ENCODE results near the gene SLC23A2.

Gene SLC23A2

GRCh38 chr20:4820806-4821518 is 180.3 kb downstream of the SLC23A2 start:
- H3K4me3 ChIP-seq (ENCODE audit: low read depth in 1 of 2, low read length in 2 of 2), result no peak overlapping the region
- H3K36me3 ChIP-seq (ENCODE audit: control insufficient read depth in 1 of 2, insufficient read depth in 2 of 2, low read length in 2 of 2), result no peaks in the 10 kb centered on the region
- peak overlapping the region; percentile 0 for H3K27ac ChIP-seq (ENCODE audit: low read length)
- H3K27me3 ChIP-seq (ENCODE audit: low read depth, low read length), result no peaks in the 10 kb centered on the region
- no peaks in the 10 kb centered on the region for H3K9me3 ChIP-seq (ENCODE audit: control insufficient read depth in 1 of 2, low read length in 2 of 2)
- peaks cover 0 to 31% of the 10 kb centered on the region in 2 donors for H3K4me1 ChIP-seq (ENCODE audit: control insufficient read depth in 1 of 2, insufficient read depth in 2 of 2, low read length in 2 of 2)

- H3K27me3 ChIP-seq (ENCODE audit: low read depth, low read length), result no peaks in the 10 kb centered on the region
- H3K36me3 ChIP-seq (ENCODE audit: control insufficient read depth in 1 of 2, insufficient read depth in 2 of 2, low read length in 2 of 2), result no peaks in the 10 kb centered on the region
- no peak overlapping the region for H3K27ac ChIP-seq (ENCODE audit: low read length)
- no peak overlapping the region for H3K4me3 ChIP-seq (ENCODE audit: low read depth in 1 of 2, low read length in 2 of 2)
- H3K4me1 ChIP-seq (ENCODE audit: control insufficient read depth in 1 of 2, insufficient read depth in 2 of 2, low read length in 2 of 2), result peaks cover 0 to 31% of the 10 kb centered on the region in 2 donors
- H3K9me3 ChIP-seq (ENCODE audit: control insufficient read depth in 1 of 2, low read length in 2 of 2), result no peaks in the 10 kb centered on the region
These were observed 181.4 kb downstream of the SLC23A2 start for GRCh38 chr20:4819901-4820300.

GRCh38 chr20:4817230-4817671 is 184.1 kb downstream of the SLC23A2 start:
- Histone ChIP-seq H3K4me1 (ENCODE audit: control insufficient read depth in 1 of 2, insufficient read depth in 2 of 2, low read length in 2 of 2) (peaks cover 7 to 27% of the 10 kb centered on the region in 2 donors), H3K36me3 (ENCODE audit: control insufficient read depth in 1 of 2, insufficient read depth in 2 of 2, low read length in 2 of 2) (no peaks in the 10 kb centered on the region), H3K27ac (ENCODE audit: low read length) (no peak overlapping the region)

GRCh38 chr20:4815628-4816027 is 185.7 kb downstream of the SLC23A2 start:
- peaks cover 10 to 15% of the 10 kb centered on the region in 2 donors for H3K4me1 ChIP-seq (ENCODE audit: control insufficient read depth in 1 of 2, insufficient read depth in 2 of 2, low read length in 2 of 2)
- no peak overlapping the region for H3K4me3 ChIP-seq (ENCODE audit: low read depth in 1 of 2, low read length in 2 of 2)
- no peaks in the 10 kb centered on the region for H3K36me3 ChIP-seq (ENCODE audit: control insufficient read depth in 1 of 2, insufficient read depth in 2 of 2, low read length in 2 of 2)
- no peaks in the 10 kb centered on the region for H3K27me3 ChIP-seq (ENCODE audit: low read depth, low read length)
- H3K9me3 ChIP-seq (ENCODE audit: control insufficient read depth in 1 of 2, low read length in 2 of 2), result no peaks in the 10 kb centered on the region
- H3K27ac ChIP-seq (ENCODE audit: low read length), result no peak overlapping the region

More at GRCh38 chr20:4817230-4817671, 184.1 kb downstream of the SLC23A2 start:
- H3K9me3 ChIP-seq (ENCODE audit: control insufficient read depth in 1 of 2, low read length in 2 of 2), result no peaks in the 10 kb centered on the region
- H3K27me3 ChIP-seq (ENCODE audit: low read depth, low read length), result no peaks in the 10 kb centered on the region
- H3K4me3 ChIP-seq (ENCODE audit: low read depth in 1 of 2, low read length in 2 of 2), result no peak overlapping the region

- H3K4me3 ChIP-seq (ENCODE audit: low read depth in 1 of 2, low read length in 2 of 2), result peak overlapping the region; percentile 9 to 54
- H3K9me3 ChIP-seq (ENCODE audit: control insufficient read depth in 1 of 2, low read length in 2 of 2), result no peaks in the 10 kb centered on the region
- H3K4me1 ChIP-seq (ENCODE audit: control insufficient read depth in 1 of 2, insufficient read depth in 2 of 2, low read length in 2 of 2), result peaks cover 10 to 15% of the 10 kb centered on the region in 2 donors
- H3K36me3 ChIP-seq (ENCODE audit: control insufficient read depth in 1 of 2, insufficient read depth in 2 of 2, low read length in 2 of 2), result no peaks in the 10 kb centered on the region
- peak overlapping the region; percentile 92 for H3K27ac ChIP-seq (ENCODE audit: low read length)
- H3K27me3 ChIP-seq (ENCODE audit: low read depth, low read length), result no peaks in the 10 kb centered on the region
These were observed 186.5 kb downstream of the SLC23A2 start for GRCh38 chr20:4814696-4815252.

- H3K36me3 ChIP-seq (ENCODE audit: control insufficient read depth in 1 of 2, insufficient read depth in 2 of 2, low read length in 2 of 2), result no peaks in the 10 kb centered on the region
- peaks cover 10 to 19% of the 10 kb centered on the region in 2 donors for H3K4me1 ChIP-seq (ENCODE audit: control insufficient read depth in 1 of 2, insufficient read depth in 2 of 2, low read length in 2 of 2)
- no peaks in the 10 kb centered on the region for H3K9me3 ChIP-seq (ENCODE audit: control insufficient read depth in 1 of 2, low read length in 2 of 2)
- peak overlapping the region; percentile 92 for H3K27ac ChIP-seq (ENCODE audit: low read length)
- no peaks in the 10 kb centered on the region for H3K27me3 ChIP-seq (ENCODE audit: low read depth, low read length)
- H3K4me3 ChIP-seq (ENCODE audit: low read depth in 1 of 2, low read length in 2 of 2), result peak overlapping the region; percentile 9 to 54
These were observed 187.2 kb downstream of the SLC23A2 start for GRCh38 chr20:4813863-4814695.

GRCh38 chr20:4813076-4813862 is 188.0 kb downstream of the SLC23A2 start:
- Histone ChIP-seq H3K9me3 (ENCODE audit: control insufficient read depth in 1 of 2, low read length in 2 of 2) (no peaks in the 10 kb centered on the region), H3K27me3 (ENCODE audit: low read depth, low read length) (no peaks in the 10 kb centered on the region), H3K36me3 (ENCODE audit: control insufficient read depth in 1 of 2, insufficient read depth in 2 of 2, low read length in 2 of 2) (no peaks in the 10 kb centered on the region), H3K4me3 (ENCODE audit: low read depth in 1 of 2, low read length in 2 of 2) (peak overlapping the region; percentile 9 to 54), H3K4me1 (ENCODE audit: control insufficient read depth in 1 of 2, insufficient read depth in 2 of 2, low read length in 2 of 2) (peaks cover 10 to 20% of the 10 kb centered on the region in 2 donors), H3K27ac (ENCODE audit: low read length) (peak overlapping the region; percentile 92)

GRCh38 chr20:4812641-4813075 is 188.7 kb downstream of the SLC23A2 start:
- Histone ChIP-seq H3K36me3 (ENCODE audit: control insufficient read depth in 1 of 2, insufficient read depth in 2 of 2, low read length in 2 of 2) (no peaks in the 10 kb centered on the region), H3K27ac (ENCODE audit: low read length) (peak overlapping the region; percentile 92), H3K9me3 (ENCODE audit: control insufficient read depth in 1 of 2, low read length in 2 of 2) (no peaks in the 10 kb centered on the region), H3K4me1 (ENCODE audit: control insufficient read depth in 1 of 2, insufficient read depth in 2 of 2, low read length in 2 of 2) (peaks cover 10 to 23% of the 10 kb centered on the region in 2 donors), H3K4me3 (ENCODE audit: low read depth in 1 of 2, low read length in 2 of 2) (no peak overlapping the region), H3K27me3 (ENCODE audit: low read depth, low read length) (no peaks in the 10 kb centered on the region)

- H3K4me1 ChIP-seq (ENCODE audit: control insufficient read depth in 1 of 2, insufficient read depth in 2 of 2, low read length in 2 of 2), result peaks cover 10 to 23% of the 10 kb centered on the region in 2 donors
These were observed 189.1 kb downstream of the SLC23A2 start for GRCh38 chr20:4812216-4812615.

GRCh38 chr20:4811661-4812181 is 189.6 kb downstream of the SLC23A2 start:
- peak overlapping the region; percentile 12 for H3K27ac ChIP-seq (ENCODE audit: low read length)
- peaks cover 10 to 26% of the 10 kb centered on the region in 2 donors for H3K4me1 ChIP-seq (ENCODE audit: control insufficient read depth in 1 of 2, insufficient read depth in 2 of 2, low read length in 2 of 2)
- no peaks in the 10 kb centered on the region for H3K9me3 ChIP-seq (ENCODE audit: control insufficient read depth in 1 of 2, low read length in 2 of 2)
- no peaks in the 10 kb centered on the region for H3K27me3 ChIP-seq (ENCODE audit: low read depth, low read length)
- no peak overlapping the region for H3K4me3 ChIP-seq (ENCODE audit: low read depth in 1 of 2, low read length in 2 of 2)
- no peaks in the 10 kb centered on the region for H3K36me3 ChIP-seq (ENCODE audit: control insufficient read depth in 1 of 2, insufficient read depth in 2 of 2, low read length in 2 of 2)

More at GRCh38 chr20:4812216-4812615, 189.1 kb downstream of the SLC23A2 start:
- Histone ChIP-seq H3K9me3 (ENCODE audit: control insufficient read depth in 1 of 2, low read length in 2 of 2) (no peaks in the 10 kb centered on the region), H3K36me3 (ENCODE audit: control insufficient read depth in 1 of 2, insufficient read depth in 2 of 2, low read length in 2 of 2) (no peaks in the 10 kb centered on the region), H3K27ac (ENCODE audit: low read length) (peak overlapping the region; percentile 12), H3K4me3 (ENCODE audit: low read depth in 1 of 2, low read length in 2 of 2) (no peak overlapping the region), H3K27me3 (ENCODE audit: low read depth, low read length) (no peaks in the 10 kb centered on the region)

All from muscle layer of duodenum (tissue), 2 donors.